ENCODE data around the gene TRIM61. TPM values are rescaled to one million over a fixed set of nuclear protein-coding genes. Genes with fewer than 3 reads are reported as not detected.
"Not testable (repeated sequence)": the region's sequence is repeated elsewhere in the genome, so short reads cannot be mapped to it uniquely, and the experiment has no call there.

The TRIM61 gene
- polyA plus RNA-seq, 1 of the 3 experiments (the other 2 are of a cell fraction): not detected

DNA sequence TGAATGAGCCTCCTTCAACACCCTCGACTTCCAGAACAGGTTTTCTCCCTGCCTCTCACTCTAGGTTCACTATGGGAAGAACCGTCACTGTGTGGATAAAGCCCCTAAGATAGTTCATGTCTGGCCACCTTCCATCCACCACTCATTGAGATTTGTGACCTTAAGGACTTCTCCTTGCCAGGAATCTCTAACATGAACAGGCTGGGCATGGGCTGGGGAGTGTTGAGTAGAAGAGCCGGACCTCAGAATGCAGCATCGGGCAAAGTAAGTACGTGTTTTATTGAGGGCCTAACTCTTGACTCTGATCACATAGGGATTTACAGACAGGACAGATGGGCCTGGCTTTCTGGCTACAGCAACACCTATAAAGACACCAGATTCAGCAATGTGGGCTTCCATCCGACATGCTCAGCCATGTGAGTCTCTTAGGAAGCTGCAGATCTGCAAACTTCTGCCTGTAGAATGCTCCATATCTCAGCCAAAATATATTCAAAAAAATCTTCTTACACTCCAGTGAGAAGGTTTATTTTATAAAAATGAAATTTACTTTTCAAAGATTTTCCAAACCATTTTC is 28.0 kb upstream of the TRIM61 start (continued):
- TF ChIP-seq FOXM1 (IDR thresholded peaks at IDR 0.05; ENCODE audit: low read depth) (no peak), SIN3A (IDR thresholded peaks at IDR 0.05; ENCODE audit: borderline replicate concordance, low read depth, low read length) (no peak), GATA2 (CRISPR knock-in tag; IDR thresholded peaks at IDR 0.05) (no peak), CHD2 (IDR thresholded peaks at IDR 0.05; ENCODE audit: low read length, partially characterized antibody) (no peak)

DNA sequence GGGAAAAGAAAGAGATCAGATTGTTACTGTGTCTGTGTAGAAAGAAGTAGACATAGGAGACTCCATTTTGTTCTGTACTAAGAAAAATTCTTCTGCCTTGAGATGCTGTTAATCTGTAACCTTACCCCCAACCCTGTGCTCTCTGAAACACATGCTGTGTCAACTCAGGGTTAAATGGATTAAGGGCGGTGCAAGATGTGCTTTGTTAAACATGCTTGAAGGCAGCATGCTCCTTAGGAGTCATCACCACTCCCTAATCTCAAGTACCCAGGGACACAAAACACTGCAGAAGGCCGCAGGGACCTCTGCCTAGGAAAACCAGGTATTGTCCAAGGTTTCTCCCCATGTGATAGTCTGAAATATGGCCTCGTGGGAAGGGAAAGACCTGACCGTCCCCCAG is 24.5 kb upstream of the TRIM61 start:
- H3K79me2 ChIP-seq (ENCODE audit: insufficient read depth); POLR2A ChIA-PET; H4K20me1 ChIP-seq (ENCODE audit: insufficient read depth); H3K4me3 ChIP-seq (ENCODE audit: low read depth in 2 of 2, low read length in 1 of 2); H3K36me3 ChIP-seq (replicated peaks in 1 of 2; ENCODE audit: control insufficient read depth in 1 of 2, insufficient read depth in 2 of 2, low read length in 1 of 2); H3K9ac ChIP-seq; DNase-seq; CTCF ChIA-PET; H3K9me2 ChIP-seq; H3K4me2 ChIP-seq; H3K27ac ChIP-seq (ENCODE audit: low read depth in 2 of 2, low read length in 1 of 2); H2AFZ ChIP-seq (ENCODE audit: low read depth); H3K4me1 ChIP-seq (ENCODE audit: control insufficient read depth in 1 of 2, insufficient read depth in 2 of 2, low read depth in 1 of 2, low read length in 1 of 2); H3F3A ChIP-seq (replicated peaks; ENCODE audit: insufficient read depth); H3K9me3 ChIP-seq: not testable (repeated sequence)
- 0% methylated on average over 2 of the region's 4 CpGs for WGBS (ENCODE audit: low lambda C conversion rate)
- H3K27me3 ChIP-seq (ENCODE audit: insufficient read depth): peaks cover 22% of the 10 kb centered on the region; the same call in 1 of the 2 replicates

DNA sequence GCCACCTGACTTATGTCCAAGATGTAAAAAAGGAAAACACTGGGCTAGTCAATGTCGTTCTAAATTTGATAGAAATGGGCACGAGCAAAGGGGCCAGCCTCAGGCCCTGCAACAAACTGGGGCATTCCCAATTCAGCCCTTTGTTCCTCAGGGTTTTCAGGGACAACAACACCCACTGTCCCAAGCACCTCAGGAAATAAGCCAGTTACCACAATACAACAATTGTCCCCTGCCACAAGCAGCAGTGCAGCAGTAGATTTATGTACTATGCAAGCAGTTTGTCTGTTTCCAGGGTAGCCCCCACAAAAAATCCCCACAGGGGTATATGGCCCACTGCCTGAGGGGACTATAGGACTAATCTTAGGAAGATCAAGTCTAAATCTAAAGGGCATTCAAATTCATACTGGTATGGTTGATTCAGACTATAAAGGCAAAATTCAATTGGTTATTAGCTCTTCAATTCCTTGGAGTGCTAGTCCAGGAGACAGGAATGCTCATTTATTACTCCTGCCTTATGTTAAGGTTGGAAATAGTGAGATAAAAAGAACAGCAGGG is 21.1 kb upstream of the TRIM61 start:
- H2AFZ ChIP-seq (ENCODE audit: low read depth); H3K9ac ChIP-seq; H3K4me2 ChIP-seq; H4K20me1 ChIP-seq (ENCODE audit: insufficient read depth); H3K27ac ChIP-seq (ENCODE audit: low read depth in 2 of 2, low read length in 1 of 2); H3F3A ChIP-seq (replicated peaks; ENCODE audit: insufficient read depth); H3K4me3 ChIP-seq (ENCODE audit: low read depth in 2 of 2, low read length in 1 of 2); POLR2A ChIA-PET; CTCF ChIA-PET; H3K9me3 ChIP-seq; H3K4me1 ChIP-seq (ENCODE audit: control insufficient read depth in 1 of 2, insufficient read depth in 2 of 2, low read depth in 1 of 2, low read length in 1 of 2); H3K9me2 ChIP-seq; DNase-seq; H3K36me3 ChIP-seq (replicated peaks in 1 of 2; ENCODE audit: control insufficient read depth in 1 of 2, insufficient read depth in 2 of 2, low read length in 1 of 2); H3K79me2 ChIP-seq (ENCODE audit: insufficient read depth): not testable (repeated sequence)
- peaks cover 22% of the 10 kb centered on the region; the same call in 1 of the 2 replicates for H3K27me3 ChIP-seq (ENCODE audit: insufficient read depth)
- 0% methylated on average over 2 of the region's 2 CpGs for WGBS (ENCODE audit: low lambda C conversion rate)

DNA sequence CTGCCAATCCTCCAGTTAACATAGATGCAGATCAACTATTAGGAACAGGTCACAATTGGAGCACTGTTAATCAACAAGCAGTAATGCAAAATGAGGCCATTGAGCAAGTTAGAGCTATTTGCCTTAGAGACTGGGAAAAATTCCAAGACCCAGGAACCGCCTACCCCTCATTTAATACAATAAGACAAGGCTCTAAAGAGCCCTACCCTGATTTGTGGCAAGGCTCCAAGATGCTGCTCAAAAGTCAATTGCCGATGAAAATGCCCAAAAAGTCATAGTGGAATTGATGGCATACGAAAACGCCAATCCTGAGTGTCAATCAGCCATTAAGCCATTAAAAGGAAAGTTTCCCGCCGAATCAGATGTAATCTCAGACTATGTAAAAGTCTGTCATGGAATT is 20.5 kb upstream of the TRIM61 start:
- ChIA-PET CTCF (no interaction called here), POLR2A (no interaction called here)
- no peak overlapping the region for H3K4me2 ChIP-seq
- WGBS (ENCODE audit: low lambda C conversion rate): 3% methylated on average over 6 of the region's 6 CpGs
- H3K9me3 ChIP-seq: no peaks in the 10 kb centered on the region
- no peaks in the 10 kb centered on the region for H3K79me2 ChIP-seq (ENCODE audit: insufficient read depth)
- H3K9ac ChIP-seq: no peak overlapping the region
- H3K27ac ChIP-seq (ENCODE audit: low read depth in 2 of 2, low read length in 1 of 2): no peak overlapping the region
- TF ChIP-seq RAD21 (IDR thresholded peaks at IDR 0.05; ENCODE audit: low read length) (no peak), RCOR1 (IDR thresholded peaks at IDR 0.05; ENCODE audit: low read length) (no peak), EZH2phosphoT487 (IDR thresholded peaks at IDR 0.05; ENCODE audit: borderline replicate concordance, low read depth) (no peak), RXRA (IDR thresholded peaks at IDR 0.05; ENCODE audit: borderline replicate concordance, low read depth) (no peak), ELF1 (IDR thresholded peaks at IDR 0.05) (no peak), SIN3A (IDR thresholded peaks at IDR 0.05; ENCODE audit: borderline replicate concordance, low read depth, low read length) (no peak), JUND (IDR thresholded peaks at IDR 0.05) (no peak), YY1 (IDR thresholded peaks at IDR 0.05; ENCODE audit: low read depth) (no peak)
- TF ChIP-seq, protein P1, sequence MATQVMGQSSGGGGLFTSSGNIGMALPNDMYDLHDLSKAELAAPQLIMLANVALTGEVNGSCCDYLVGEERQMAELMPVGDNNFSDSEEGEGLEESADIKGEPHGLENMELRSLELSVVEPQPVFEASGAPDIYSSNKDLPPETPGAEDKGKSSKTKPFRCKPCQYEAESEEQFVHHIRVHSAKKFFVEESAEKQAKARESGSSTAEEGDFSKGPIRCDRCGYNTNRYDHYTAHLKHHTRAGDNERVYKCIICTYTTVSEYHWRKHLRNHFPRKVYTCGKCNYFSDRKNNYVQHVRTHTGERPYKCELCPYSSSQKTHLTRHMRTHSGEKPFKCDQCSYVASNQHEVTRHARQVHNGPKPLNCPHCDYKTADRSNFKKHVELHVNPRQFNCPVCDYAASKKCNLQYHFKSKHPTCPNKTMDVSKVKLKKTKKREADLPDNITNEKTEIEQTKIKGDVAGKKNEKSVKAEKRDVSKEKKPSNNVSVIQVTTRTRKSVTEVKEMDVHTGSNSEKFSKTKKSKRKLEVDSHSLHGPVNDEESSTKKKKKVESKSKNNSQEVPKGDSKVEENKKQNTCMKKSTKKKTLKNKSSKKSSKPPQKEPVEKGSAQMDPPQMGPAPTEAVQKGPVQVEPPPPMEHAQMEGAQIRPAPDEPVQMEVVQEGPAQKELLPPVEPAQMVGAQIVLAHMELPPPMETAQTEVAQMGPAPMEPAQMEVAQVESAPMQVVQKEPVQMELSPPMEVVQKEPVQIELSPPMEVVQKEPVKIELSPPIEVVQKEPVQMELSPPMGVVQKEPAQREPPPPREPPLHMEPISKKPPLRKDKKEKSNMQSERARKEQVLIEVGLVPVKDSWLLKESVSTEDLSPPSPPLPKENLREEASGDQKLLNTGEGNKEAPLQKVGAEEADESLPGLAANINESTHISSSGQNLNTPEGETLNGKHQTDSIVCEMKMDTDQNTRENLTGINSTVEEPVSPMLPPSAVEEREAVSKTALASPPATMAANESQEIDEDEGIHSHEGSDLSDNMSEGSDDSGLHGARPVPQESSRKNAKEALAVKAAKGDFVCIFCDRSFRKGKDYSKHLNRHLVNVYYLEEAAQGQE (IDR thresholded peaks at IDR 0.05; ENCODE audit: low read depth, low read length): no peak
- TF ChIP-seq, protein P2, sequence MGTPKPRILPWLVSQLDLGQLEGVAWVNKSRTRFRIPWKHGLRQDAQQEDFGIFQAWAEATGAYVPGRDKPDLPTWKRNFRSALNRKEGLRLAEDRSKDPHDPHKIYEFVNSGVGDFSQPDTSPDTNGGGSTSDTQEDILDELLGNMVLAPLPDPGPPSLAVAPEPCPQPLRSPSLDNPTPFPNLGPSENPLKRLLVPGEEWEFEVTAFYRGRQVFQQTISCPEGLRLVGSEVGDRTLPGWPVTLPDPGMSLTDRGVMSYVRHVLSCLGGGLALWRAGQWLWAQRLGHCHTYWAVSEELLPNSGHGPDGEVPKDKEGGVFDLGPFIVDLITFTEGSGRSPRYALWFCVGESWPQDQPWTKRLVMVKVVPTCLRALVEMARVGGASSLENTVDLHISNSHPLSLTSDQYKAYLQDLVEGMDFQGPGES (IDR thresholded peaks at IDR 0.05; ENCODE audit: low read depth, low read length): no peak
- TF ChIP-seq, protein P3, sequence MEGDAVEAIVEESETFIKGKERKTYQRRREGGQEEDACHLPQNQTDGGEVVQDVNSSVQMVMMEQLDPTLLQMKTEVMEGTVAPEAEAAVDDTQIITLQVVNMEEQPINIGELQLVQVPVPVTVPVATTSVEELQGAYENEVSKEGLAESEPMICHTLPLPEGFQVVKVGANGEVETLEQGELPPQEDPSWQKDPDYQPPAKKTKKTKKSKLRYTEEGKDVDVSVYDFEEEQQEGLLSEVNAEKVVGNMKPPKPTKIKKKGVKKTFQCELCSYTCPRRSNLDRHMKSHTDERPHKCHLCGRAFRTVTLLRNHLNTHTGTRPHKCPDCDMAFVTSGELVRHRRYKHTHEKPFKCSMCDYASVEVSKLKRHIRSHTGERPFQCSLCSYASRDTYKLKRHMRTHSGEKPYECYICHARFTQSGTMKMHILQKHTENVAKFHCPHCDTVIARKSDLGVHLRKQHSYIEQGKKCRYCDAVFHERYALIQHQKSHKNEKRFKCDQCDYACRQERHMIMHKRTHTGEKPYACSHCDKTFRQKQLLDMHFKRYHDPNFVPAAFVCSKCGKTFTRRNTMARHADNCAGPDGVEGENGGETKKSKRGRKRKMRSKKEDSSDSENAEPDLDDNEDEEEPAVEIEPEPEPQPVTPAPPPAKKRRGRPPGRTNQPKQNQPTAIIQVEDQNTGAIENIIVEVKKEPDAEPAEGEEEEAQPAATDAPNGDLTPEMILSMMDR (IDR thresholded peaks at IDR 0.05): no peak
- no peak overlapping the region for H2AFZ ChIP-seq (ENCODE audit: low read depth)
- no peaks in the 10 kb centered on the region for H3F3A ChIP-seq (replicated peaks; ENCODE audit: insufficient read depth)
- no peaks in the 10 kb centered on the region for H3K4me1 ChIP-seq (ENCODE audit: control insufficient read depth in 1 of 2, insufficient read depth in 2 of 2, low read depth in 1 of 2, low read length in 1 of 2)
- H3K27me3 ChIP-seq (ENCODE audit: insufficient read depth): peaks cover 22% of the 10 kb centered on the region; the same call in 1 of the 2 replicates
- no peaks in the 10 kb centered on the region for H4K20me1 ChIP-seq (ENCODE audit: insufficient read depth)
- H3K9me2 ChIP-seq: no peaks in the 10 kb centered on the region
- no peak overlapping the region for H3K4me3 ChIP-seq (ENCODE audit: low read depth in 2 of 2, low read length in 1 of 2)
- no peak for DNase-seq
- H3K36me3 ChIP-seq (replicated peaks in 1 of 2; ENCODE audit: control insufficient read depth in 1 of 2, insufficient read depth in 2 of 2, low read length in 1 of 2): no peaks in the 10 kb centered on the region

All from SK-N-SH (cell line).